Cerebellar nuclear complex (tissue), 1 donor: ENCODE results near the gene SLC10A4.
"Not testable (repeated sequence)": the region's sequence is repeated elsewhere in the genome, so short reads cannot be mapped to it uniquely, and the experiment has no call there.

Source experiments
- DNase-seq, 2 experiments: peaks; one replicate each; lab custom pipeline; 2025; lab: John Stamatoyannopoulos, UW

Gene SLC10A4

GRCh38 chr4:48483006-48483776 lies at the start of gene SLC10A4:
Gene SLC10A4, plus strand, starts transcription at chr4:48483343. Its CDS starts 219 bp downstream, at chr4:48483562.
- no peak for DNase-seq

GRCh38 chr4:48436318-48436717 lies 46.8 kb upstream of the SLC10A4 start:
- no peak for DNase-seq

GRCh38 chr4:48439988-48440387 lies 43.2 kb upstream of the SLC10A4 start:
- DNase-seq = no peak

- DNase-seq = not testable (repeated sequence)
Observed at GRCh38 chr4:48440914-48441313, 42.2 kb upstream of the SLC10A4 start.

GRCh38 chr4:48445704-48446103 lies 37.4 kb upstream of the SLC10A4 start:
- DNase-seq = no peak

GRCh38 chr4:48446642-48447041 lies 36.5 kb upstream of the SLC10A4 start:
- DNase-seq = no peak

- DNase-seq = no peak
Observed at GRCh38 chr4:48449151-48449550, 34.0 kb upstream of the SLC10A4 start.

GRCh38 chr4:48450740-48451139 lies 32.4 kb upstream of the SLC10A4 start:
- DNase-seq = no peak

GRCh38 chr4:48451656-48452055 lies 31.5 kb upstream of the SLC10A4 start:
- not testable (repeated sequence) for DNase-seq

GRCh38 chr4:48454591-48454990 lies 28.6 kb upstream of the SLC10A4 start:
- DNase-seq = no peak

GRCh38 chr4:48461000-48461399 lies 22.1 kb upstream of the SLC10A4 start:
- DNase-seq = no peak

GRCh38 chr4:48462363-48462762 lies 20.8 kb upstream of the SLC10A4 start:
- DNase-seq = no peak

GRCh38 chr4:48467442-48467841 lies 15.7 kb upstream of the SLC10A4 start:
- no peak for DNase-seq

GRCh38 chr4:48467891-48468290 lies 15.3 kb upstream of the SLC10A4 start:
- DNase-seq = no peak

- no peak for DNase-seq
Observed at GRCh38 chr4:48470137-48470536, 13.0 kb upstream of the SLC10A4 start.

- DNase-seq = no peak
Observed at GRCh38 chr4:48470570-48470969, 12.6 kb upstream of the SLC10A4 start.

- DNase-seq = no peak
Observed at GRCh38 chr4:48472794-48473193, 10.3 kb upstream of the SLC10A4 start.

- no peak for DNase-seq
Observed at GRCh38 chr4:48475770-48476169, 7.4 kb upstream of the SLC10A4 start.

GRCh38 chr4:48478273-48478672 lies 4.9 kb upstream of the SLC10A4 start:
- no peak for DNase-seq

- DNase-seq = no peak
Observed at GRCh38 chr4:48481581-48481980, 1.6 kb upstream of the SLC10A4 start.

- no peak for DNase-seq
Observed at GRCh38 chr4:48483777-48484493, 792 bp downstream of the SLC10A4 start.

- no peak for DNase-seq
Observed at GRCh38 chr4:48484494-48485168, 1.5 kb downstream of the SLC10A4 start.

- no peak for DNase-seq
Observed at GRCh38 chr4:48489683-48490011, 6.5 kb downstream of the SLC10A4 start.
